ENCODE measurements around the gene NRXN2.

NRXN2 gene

DNA sequence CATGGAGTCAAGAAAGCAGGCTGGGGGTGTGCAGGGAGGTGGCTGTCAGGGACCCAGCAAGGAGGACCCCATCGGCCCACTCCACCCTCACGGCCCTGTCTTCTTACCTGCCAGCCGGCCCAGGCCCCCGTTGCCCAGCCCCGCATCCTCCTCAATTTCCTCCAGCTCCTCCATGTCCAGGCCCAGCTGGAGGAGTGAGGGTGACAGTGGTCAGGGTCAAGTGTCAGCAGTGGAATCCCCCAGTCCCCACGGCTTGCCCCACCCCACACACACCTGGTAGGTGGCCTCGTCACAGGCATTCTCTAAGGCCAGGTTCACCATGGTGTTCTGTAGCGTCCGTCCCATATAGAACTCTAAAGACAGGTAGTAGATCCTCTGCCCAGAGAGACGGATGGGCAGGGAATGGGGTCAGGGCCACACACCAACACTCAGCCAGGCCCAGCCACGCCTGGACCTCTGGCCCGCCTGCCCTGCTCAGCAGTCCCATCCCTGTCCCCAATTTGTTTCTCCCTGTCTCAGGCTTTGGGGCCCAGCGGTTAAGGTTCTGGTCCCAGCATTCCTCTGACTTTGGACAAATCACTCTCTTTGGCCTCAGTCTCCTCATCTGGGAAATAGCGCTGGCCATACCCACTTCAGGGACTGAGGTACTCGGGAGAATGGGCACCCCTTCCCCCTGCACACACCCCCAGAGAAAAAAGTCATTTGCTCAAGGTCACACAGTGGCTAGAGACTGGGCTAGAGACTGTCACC is 35.5 kb upstream of the NRXN2 start:
- DNase-seq (ENCODE audit: extremely low read depth, low read depth): no peak
- H3K4me3 ChIP-seq (replicated peaks; ENCODE audit: low read depth, low read length): no peak overlapping the region
- TF ChIP-seq, protein P1, sequence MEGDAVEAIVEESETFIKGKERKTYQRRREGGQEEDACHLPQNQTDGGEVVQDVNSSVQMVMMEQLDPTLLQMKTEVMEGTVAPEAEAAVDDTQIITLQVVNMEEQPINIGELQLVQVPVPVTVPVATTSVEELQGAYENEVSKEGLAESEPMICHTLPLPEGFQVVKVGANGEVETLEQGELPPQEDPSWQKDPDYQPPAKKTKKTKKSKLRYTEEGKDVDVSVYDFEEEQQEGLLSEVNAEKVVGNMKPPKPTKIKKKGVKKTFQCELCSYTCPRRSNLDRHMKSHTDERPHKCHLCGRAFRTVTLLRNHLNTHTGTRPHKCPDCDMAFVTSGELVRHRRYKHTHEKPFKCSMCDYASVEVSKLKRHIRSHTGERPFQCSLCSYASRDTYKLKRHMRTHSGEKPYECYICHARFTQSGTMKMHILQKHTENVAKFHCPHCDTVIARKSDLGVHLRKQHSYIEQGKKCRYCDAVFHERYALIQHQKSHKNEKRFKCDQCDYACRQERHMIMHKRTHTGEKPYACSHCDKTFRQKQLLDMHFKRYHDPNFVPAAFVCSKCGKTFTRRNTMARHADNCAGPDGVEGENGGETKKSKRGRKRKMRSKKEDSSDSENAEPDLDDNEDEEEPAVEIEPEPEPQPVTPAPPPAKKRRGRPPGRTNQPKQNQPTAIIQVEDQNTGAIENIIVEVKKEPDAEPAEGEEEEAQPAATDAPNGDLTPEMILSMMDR (IDR thresholded peaks at IDR 0.05; ENCODE audit: low read depth, low read length, missing control alignments): no peak

DNA sequence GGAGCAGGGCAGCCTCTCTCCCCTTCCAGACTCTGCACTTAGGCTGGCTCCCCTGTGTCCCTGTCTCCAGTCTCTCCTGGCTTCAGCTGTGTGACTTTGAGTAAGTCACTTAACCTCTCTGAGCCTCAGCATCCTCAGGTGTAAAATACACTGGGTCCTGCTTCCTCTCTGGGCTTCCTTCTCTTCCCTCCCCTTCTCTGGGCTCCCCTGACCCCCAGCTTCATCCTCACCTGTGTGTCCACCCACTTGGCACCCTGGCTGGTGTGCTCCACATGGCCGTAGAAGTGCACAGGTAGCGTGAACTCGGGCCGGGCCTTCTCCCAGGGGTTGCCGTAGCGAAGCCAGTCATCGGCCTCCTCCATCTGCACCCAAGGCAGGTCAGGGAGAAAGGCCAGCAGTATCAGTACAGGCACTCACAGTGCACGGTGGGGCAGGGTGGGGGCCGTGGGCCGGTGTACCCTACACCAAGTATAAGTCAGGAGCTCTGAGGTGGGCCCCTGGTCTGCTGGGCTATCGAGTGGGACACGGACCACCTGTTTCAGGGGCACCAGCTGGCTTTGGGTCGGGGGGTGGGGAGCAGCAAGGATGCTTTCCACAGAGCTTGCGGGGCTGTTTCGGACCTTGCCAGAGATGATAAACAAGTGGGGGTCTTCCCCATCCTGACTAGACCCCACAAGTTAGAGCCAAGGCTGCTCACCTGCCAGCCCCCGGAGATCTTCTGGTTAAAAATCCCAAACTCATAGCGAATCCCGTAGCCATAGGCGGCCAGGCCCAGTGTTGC is 34.7 kb upstream of the NRXN2 start:
- DNase-seq (ENCODE audit: extremely low read depth, low read depth): no peak
- TF ChIP-seq, protein P1 (IDR thresholded peaks at IDR 0.05; ENCODE audit: low read depth, low read length, missing control alignments): no peak
- no peak overlapping the region for H3K4me3 ChIP-seq (replicated peaks; ENCODE audit: low read depth, low read length)

DNA sequence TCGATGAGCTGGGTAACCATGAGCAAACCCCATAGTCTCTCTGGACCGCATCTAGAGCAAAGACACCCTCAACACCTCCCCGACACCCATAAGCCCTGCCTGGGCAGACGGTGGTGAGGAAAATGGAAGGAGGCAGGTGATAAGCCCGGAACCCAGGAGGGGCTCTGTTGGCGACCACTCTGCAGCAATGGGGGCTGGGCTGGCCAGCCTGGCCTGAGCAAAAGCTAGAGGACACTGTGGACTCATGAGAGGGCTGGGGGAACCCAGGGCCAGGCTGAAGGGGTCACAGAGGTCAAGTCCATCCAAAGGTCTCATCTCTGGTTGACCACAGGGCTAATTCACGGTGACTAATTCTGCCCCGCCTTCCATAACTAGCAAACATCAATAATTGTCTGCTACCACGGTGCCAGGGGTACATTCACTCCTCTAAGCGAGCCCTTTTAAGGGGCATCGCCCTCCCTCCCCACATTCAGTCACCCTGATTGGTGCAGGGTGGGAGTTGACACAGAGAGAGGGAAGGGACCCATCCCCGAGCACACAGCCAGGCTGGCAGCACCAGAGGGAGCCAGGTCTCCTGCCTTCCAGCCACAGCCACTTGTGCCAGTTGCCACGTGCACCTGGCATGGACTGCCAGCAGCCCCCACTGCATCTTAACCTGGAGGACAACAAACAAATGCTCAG is 32.8 kb upstream of the NRXN2 start:
- no peak overlapping the region for H3K4me3 ChIP-seq (replicated peaks; ENCODE audit: low read depth, low read length)
- TF ChIP-seq, protein P1 (IDR thresholded peaks at IDR 0.05; ENCODE audit: low read depth, low read length, missing control alignments): no peak
- DNase-seq (ENCODE audit: extremely low read depth, low read depth): no peak

DNA sequence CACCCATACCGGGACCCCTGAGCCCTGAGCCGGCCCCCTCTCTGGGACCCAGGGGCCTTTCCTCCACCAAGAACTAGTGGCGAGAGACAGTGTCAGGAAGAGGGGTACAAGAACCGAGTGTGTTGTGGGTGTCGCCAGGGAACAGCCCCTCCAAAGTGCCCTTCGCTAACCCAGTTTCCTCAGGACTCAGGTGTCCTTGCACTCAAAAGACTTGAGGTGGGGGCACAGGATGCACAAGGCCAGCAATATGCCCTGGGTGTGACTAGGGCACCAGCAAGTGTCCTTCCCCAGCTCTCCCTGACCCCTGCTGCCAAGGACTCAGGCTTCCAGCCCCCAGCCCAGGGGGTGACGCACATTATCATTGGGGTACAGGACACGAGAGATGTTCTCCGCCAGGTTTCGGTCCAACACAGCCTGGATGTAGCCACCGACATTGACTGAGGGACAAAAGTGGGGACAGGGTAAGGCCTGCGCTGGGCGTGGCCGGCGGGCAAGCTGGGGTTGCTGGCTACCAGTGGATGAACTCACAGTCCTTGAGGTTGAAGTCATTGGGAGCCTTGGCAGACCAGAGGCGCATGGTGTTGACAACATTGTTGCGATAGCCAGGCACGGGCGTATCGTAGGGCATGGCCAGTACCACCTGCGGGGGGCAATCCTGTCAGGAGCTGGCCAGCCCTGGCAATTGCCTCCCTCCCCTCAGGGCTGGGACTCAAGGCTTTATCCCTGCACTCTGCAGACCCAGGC is 32.1 kb upstream of the NRXN2 start:
- TF ChIP-seq, protein P1 (IDR thresholded peaks at IDR 0.05; ENCODE audit: low read depth, low read length, missing control alignments): no peak

DNA sequence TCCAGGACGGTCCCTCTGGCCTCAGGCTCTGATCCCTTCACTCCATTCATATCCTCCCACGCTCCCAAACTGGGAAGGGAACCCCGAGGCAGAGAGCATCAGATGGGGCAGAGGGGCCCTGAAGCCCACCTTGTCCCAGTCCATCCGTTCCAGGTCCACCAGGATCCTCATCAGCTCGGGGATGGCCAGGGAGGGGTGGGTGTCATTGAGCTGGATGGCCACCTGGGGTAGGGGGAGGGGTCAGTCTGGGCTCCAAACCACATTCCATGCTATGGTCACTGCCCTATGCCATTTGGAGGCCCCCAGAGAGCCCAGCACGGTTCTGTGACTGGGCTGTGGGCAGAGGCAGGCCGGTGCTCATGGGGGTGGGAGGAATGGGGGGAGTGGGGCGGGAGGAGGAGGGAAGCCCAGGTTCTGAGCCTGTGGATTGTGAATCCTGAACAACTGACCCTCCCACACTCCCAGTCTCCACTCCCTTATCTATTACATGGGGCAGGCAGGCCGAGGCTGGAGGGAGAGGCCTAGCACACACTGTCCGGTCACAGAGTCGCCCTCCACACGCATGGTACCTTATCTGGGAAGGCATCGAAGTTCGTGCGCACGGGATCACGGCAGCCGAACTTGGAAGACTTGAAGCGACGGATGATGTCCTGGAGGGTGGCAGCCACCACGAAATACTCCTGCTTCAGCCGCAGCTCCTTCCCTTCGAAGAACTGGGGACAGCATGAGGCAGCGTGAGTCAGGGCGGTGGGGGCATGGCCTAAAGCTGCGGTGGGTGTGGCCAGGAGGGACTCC is 31.3 kb upstream of the NRXN2 start:
- DNase-seq (ENCODE audit: extremely low read depth, low read depth): no peak
- TF ChIP-seq, protein P1 (IDR thresholded peaks at IDR 0.05; ENCODE audit: low read depth, low read length, missing control alignments): no peak
- no peak overlapping the region for H3K4me3 ChIP-seq (replicated peaks; ENCODE audit: low read depth, low read length)

More for the DNA sequence above, 32.1 kb upstream of the NRXN2 start:
- H3K4me3 ChIP-seq (replicated peaks; ENCODE audit: low read depth, low read length): no peak overlapping the region
- DNase-seq (ENCODE audit: extremely low read depth, low read depth): no peak

Data from HFF-Myc (cell line).